A673 (cell line): Measurements from ENCODE around the gene XYLT1. TPM values are rescaled to one million over a fixed set of nuclear protein-coding genes. Genes with fewer than 3 reads are reported as not detected.

Source experiments
- BruUV-seq: library from RNA; stranded (reverse); fragments of 400-500 nt; replicated peaks from 2 replicates; lab custom pipeline; 2021; lab: Mats Ljungman, UMichigan
- CTCF ChIA-PET: fragments of 300-600 bp; sonication (Branson Sonifier 250); formaldehyde crosslinking; loops from one replicate; lab custom pipeline; 2022; ENCODE audit warnings: antibody characterized with exemption; lab: Charles Lee
- POLR2A ChIA-PET: fragments of 300-600 bp; sonication (Branson Sonifier 250); formaldehyde crosslinking; loops from one replicate; lab custom pipeline; 2022; ENCODE audit warnings: antibody characterized with exemption; ENCODE audit not compliant: low non-redundant PET; lab: Charles Lee
- DNase-seq: peaks from one replicate; pipeline ENCODE4 v3.0.0-alpha.2; 2015; ENCODE audit warnings: low spot score
- H3K27ac ChIP-seq: fragments of 200-600 bp; sonication (generic); 2 replicates; pipeline ENCODE4 v1.5.1; 2016; ENCODE audit warnings: mixed run types, low read depth, mild to moderate bottlenecking, mixed read lengths, antibody characterized with exemption, low read length; ENCODE audit not compliant: poor library complexity, severe bottlenecking
- H3K27me3 ChIP-seq: fragments of 200-600 bp; sonication (generic); replicated peaks from 2 replicates; pipeline ENCODE4 v1.6.1; 2017; ENCODE audit warnings: mixed run types, low read depth, mild to moderate bottlenecking, mixed read lengths, antibody characterized with exemption, low read length; ENCODE audit not compliant: insufficient read depth, poor library complexity
- H3K36me3 ChIP-seq: fragments of 200-600 bp; sonication (generic); 2 replicates; pipeline ENCODE4 v1.6.1; 2016; ENCODE audit warnings: mixed run types, mild to moderate bottlenecking, mixed read lengths, antibody characterized with exemption, low read length; ENCODE audit not compliant: insufficient read depth, poor library complexity, severe bottlenecking
- H3K4me1 ChIP-seq: fragments of 200-600 bp; sonication (generic); 2 replicates; pipeline ENCODE4 v1.6.1; 2017; ENCODE audit warnings: mixed run types, mild to moderate bottlenecking, mixed read lengths, antibody characterized with exemption, low read length; ENCODE audit not compliant: insufficient read depth, poor library complexity, severe bottlenecking
- H3K4me3 ChIP-seq: fragments of 200-600 bp; sonication (generic); 2 replicates; pipeline ENCODE4 v1.5.1; 2016; ENCODE audit warnings: low read depth, mixed run types, mild to moderate bottlenecking, mixed read lengths, low read length; ENCODE audit not compliant: poor library complexity, severe bottlenecking
- H3K9me3 ChIP-seq: fragments of 200-600 bp; sonication (generic); 2 replicates; pipeline ENCODE4 v1.6.1; 2016; ENCODE audit warnings: mixed run types, low read depth, mild to moderate bottlenecking, mixed read lengths, antibody characterized with exemption, low read length; ENCODE audit not compliant: poor library complexity, severe bottlenecking
- CTCF ChIP-seq: fragments of 300-800, 200-600 bp; sonication (generic); conservative IDR thresholded peaks from 2 replicates; pipeline ENCODE4 v1.5.1; 2017; ENCODE audit warnings: low read depth, mild to moderate bottlenecking, antibody characterized with exemption, low read length, moderate library complexity, mixed read lengths
- EZH2 ChIP-seq: fragments of 200-600 bp; sonication (generic); IDR thresholded peaks from 2 replicates; pipeline ENCODE4 v1.6.1; 2017; ENCODE audit warnings: borderline replicate concordance, low read depth, mild to moderate bottlenecking, mixed read lengths, antibody characterized with exemption, low read length; ENCODE audit not compliant: poor library complexity, severe bottlenecking
- intact Hi-C: fragments of 100-400 bp; cut with micrococcal nuclease; formaldehyde crosslinking; loops from one replicate; pipeline ENCODE4 v1.10.0; 2022; ENCODE audit not compliant: unreplicated experiment
- total RNA-seq: library from RNA; stranded (reverse); gene quantifications from 2 replicates; pipeline ENCODE4 v1.2.3, GENCODE V29; 2021

The XYLT1 gene
- total RNA-seq, 1 experiment from 2014 or later: 0.64 TPM

- Histone ChIP-seq H3K9me3 (no peaks in the 10 kb centered on the region), H3K27ac (no peak overlapping the region), H3K4me1 (no peaks in the 10 kb centered on the region), H3K4me3 (no peak overlapping the region), H3K27me3 (no peaks in the 10 kb centered on the region), H3K36me3 (no peaks in the 10 kb centered on the region)
- POLR2A ChIA-PET: no interaction called here
- DNase-seq: no peak
- intact Hi-C loops: no loop called here
- CTCF ChIA-PET: no interaction called here
- TF ChIP-seq EZH2 (no peak), CTCF (no peak)
- BruUV-seq: no TSS peak
Observed at GRCh38 chr16:17357307-17358062, 113.3 kb downstream of the XYLT1 start.

DNA sequence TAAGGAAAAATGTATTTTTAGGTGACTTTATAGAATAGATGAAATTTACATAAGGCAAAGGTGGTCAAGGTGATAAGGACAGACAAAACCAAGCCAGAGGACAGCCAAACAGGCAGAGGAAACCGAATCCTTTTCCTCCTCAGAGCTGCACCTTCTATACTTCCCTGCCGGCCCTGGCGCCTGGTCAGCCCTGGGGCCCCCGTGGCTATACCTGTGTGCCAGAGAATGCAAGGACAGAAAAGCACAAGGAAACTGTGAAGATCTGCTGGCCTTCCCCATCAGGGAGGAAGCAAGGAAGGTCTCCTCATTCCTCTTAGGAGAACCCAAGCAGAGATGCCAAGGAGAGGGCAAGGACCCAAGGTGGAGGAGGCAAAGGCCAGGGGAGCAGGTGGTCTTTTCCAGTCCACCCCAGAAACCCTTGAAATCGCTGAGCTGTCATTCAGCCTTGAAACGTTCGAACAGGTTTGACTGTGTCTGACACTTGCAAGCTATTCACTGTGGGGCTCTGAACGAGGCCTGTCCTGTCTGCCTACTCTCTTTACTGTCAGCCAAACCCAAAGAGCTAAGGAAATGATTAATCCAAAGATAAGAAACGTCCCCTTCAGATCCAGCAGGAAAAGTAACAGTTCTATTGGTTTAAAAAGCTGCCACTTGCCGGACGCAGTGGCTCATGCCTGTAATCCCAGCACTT is 114.4 kb downstream of the XYLT1 start:
- no peak overlapping the region for H3K4me3 ChIP-seq
- POLR2A ChIA-PET: no interaction called here
- CTCF ChIA-PET: no interaction called here
- no peaks in the 10 kb centered on the region for H3K9me3 ChIP-seq
- no peaks in the 10 kb centered on the region for H3K36me3 ChIP-seq
- no TSS peak for BruUV-seq
- intact Hi-C loops: no loop called here
- no peaks in the 10 kb centered on the region for H3K27me3 ChIP-seq
- H3K4me1 ChIP-seq: no peaks in the 10 kb centered on the region
- no peak for DNase-seq
- H3K27ac ChIP-seq: no peak overlapping the region
- TF ChIP-seq CTCF (no peak), EZH2 (no peak)

GRCh38 chr16:17354685-17355084 is 116.1 kb downstream of the XYLT1 start:
- Histone ChIP-seq H3K27ac (no peak overlapping the region), H3K9me3 (no peaks in the 10 kb centered on the region), H3K4me3 (no peak overlapping the region), H3K27me3 (no peaks in the 10 kb centered on the region), H3K4me1 (no peaks in the 10 kb centered on the region), H3K36me3 (no peaks in the 10 kb centered on the region)
- POLR2A ChIA-PET: no interaction called here
- intact Hi-C loops: no loop called here
- no peak for TF ChIP-seq EZH2
- DNase-seq: no peak
- CTCF ChIA-PET: no interaction called here
- BruUV-seq: no TSS peak

GRCh38 chr16:17354141-17354601 is 116.6 kb downstream of the XYLT1 start:
- TF ChIP-seq CTCF (no peak), EZH2 (no peak)
- CTCF ChIA-PET: no interaction called here
- POLR2A ChIA-PET: no interaction called here
- no TSS peak for BruUV-seq
- no peak overlapping the region for H3K4me3 ChIP-seq
- no peak for DNase-seq
- H3K36me3 ChIP-seq: no peaks in the 10 kb centered on the region
- intact Hi-C loops: no loop called here
- no peak overlapping the region for H3K27ac ChIP-seq
- no peaks in the 10 kb centered on the region for H3K9me3 ChIP-seq
- no peaks in the 10 kb centered on the region for H3K27me3 ChIP-seq
- H3K4me1 ChIP-seq: no peaks in the 10 kb centered on the region
